CD8-positive, alpha-beta memory T cell (primary cell): ENCODE data around the gene ZNF613. TPM values are rescaled to one million over a fixed set of nuclear protein-coding genes. Genes with fewer than 3 reads are reported as not detected.
"Not testable (repeated sequence)": the region's sequence is repeated elsewhere in the genome, so short reads cannot be mapped to it uniquely, and the experiment has no call there.

Experiments
- CTCF ChIA-PET: fragments of 350-600 bp; sonication (Branson Sonifier 250); formaldehyde crosslinking; loops from one replicate; lab custom pipeline; 2021; ENCODE audit warnings: antibody characterized with exemption; lab: Charles Lee
- POLR2A ChIA-PET: fragments of 350-600 bp; sonication (Branson Sonifier 250); formaldehyde crosslinking; loops from one replicate; lab custom pipeline; 2021; ENCODE audit warnings: antibody characterized with exemption; lab: Charles Lee
- DNase-seq, 5 donors: peaks; one replicate each; pipeline versions ENCODE4 v3.0.0 to v3.0.0-alpha.2; 2020 to 2022; ENCODE audit warnings: mixed read lengths in 1 of 5
- H3K27ac ChIP-seq: one replicate; pipeline ENCODE4 v1.7.0; 2013; ENCODE audit warnings: low read depth, mild to moderate bottlenecking, low read length, moderate library complexity
- H3K27me3 ChIP-seq: 2 replicates; pipeline ENCODE4 v1.7.0; 2013; ENCODE audit warnings: low read length, mild to moderate bottlenecking; ENCODE audit not compliant: insufficient read depth, poor library complexity, severe bottlenecking
- H3K36me3 ChIP-seq: 2 replicates; pipeline ENCODE4 v1.7.0; 2013; ENCODE audit warnings: mild to moderate bottlenecking, low read length, moderate library complexity; ENCODE audit not compliant: insufficient read depth
- H3K4me1 ChIP-seq: 2 replicates; pipeline ENCODE4 v1.7.0; 2013; ENCODE audit warnings: mild to moderate bottlenecking, low read length, moderate library complexity; ENCODE audit not compliant: insufficient read depth
- H3K4me3 ChIP-seq: 2 replicates; pipeline ENCODE4 v1.7.0; 2013; ENCODE audit warnings: mild to moderate bottlenecking, low read length
- H3K9me3 ChIP-seq: 2 replicates; pipeline ENCODE4 v1.7.0; 2013; ENCODE audit warnings: mild to moderate bottlenecking, low read length
- H3K27ac Mint-ChIP-seq, 8 donors: one replicate each; pipeline ENCODE4 v1.8.0; 2020 to 2021; ENCODE audit warnings: mixed read lengths in 8 of 8, mild to moderate bottlenecking in 6 of 8, inconsistent platforms in 3 of 8, moderate library complexity in 3 of 8
- H3K27me3 Mint-ChIP-seq, 2 donors: one replicate each; pipeline ENCODE4 v1.8.0; 2020 to 2021; ENCODE audit warnings: mixed read lengths in 2 of 2, mild to moderate bottlenecking in 1 of 2, moderate library complexity in 1 of 2
- H3K36me3 Mint-ChIP-seq, 3 donors: one replicate each; pipeline ENCODE4 v1.8.0; 2020 to 2021; ENCODE audit warnings: mixed read lengths in 3 of 3, inconsistent platforms in 1 of 3, mild to moderate bottlenecking in 1 of 3
- H3K4me1 Mint-ChIP-seq, 3 donors: one replicate each; pipeline ENCODE4 v1.8.0; 2020 to 2021; ENCODE audit warnings: mixed read lengths in 3 of 3, inconsistent platforms in 1 of 3, mild to moderate bottlenecking in 1 of 3
- H3K4me3 Mint-ChIP-seq, 7 donors: one replicate each; pipeline ENCODE4 v1.8.0; 2020 to 2021; ENCODE audit warnings: mixed read lengths in 7 of 7, mild to moderate bottlenecking in 6 of 7, moderate library complexity in 4 of 7, inconsistent platforms in 2 of 7
- H3K9me3 Mint-ChIP-seq, 5 donors: one replicate each; pipeline ENCODE4 v1.8.0; 2020 to 2022; ENCODE audit warnings: mixed read lengths in 5 of 5, mild to moderate bottlenecking in 3 of 5, moderate library complexity in 2 of 5, inconsistent platforms in 1 of 5
- polyA plus RNA-seq: library from polyadenylated mRNA; unstranded; fragments of 300-500 nt; fragmentation: Illumina TruSeq; gene quantifications from one replicate; pipeline ENCODE4 v1.2.3, GENCODE V29; 2021
- total RNA-seq, 2 experiments: library from RNA; stranded (reverse); gene quantifications; one replicate each; pipeline ENCODE4 v1.2.3, GENCODE V29; 2021

ZNF613 gene
- total and polyA plus RNA-seq, 3 experiments from 2014 or later, result 3.5 to 4.6 (median 3.5) TPM

DNA sequence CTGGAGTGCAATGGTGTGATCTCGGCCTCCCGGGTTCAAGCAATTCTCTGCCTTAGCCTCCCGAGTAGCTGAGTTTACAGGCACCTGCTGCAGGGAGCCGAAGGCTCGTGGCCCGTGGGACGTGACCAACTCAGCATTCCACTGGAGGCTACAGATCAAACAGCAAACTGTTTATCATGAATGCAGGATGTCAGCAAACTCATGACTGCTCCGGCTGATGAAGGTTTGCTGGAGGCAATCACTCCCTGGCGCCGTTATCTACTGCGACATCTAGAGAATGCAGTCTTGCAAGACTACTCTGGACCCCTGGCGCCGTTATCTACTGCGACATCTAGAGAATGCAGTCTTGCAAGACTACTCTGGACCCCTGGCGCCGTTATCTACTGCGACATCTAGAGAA, 48.5 kb downstream of the ZNF613 start:
- Histone ChIP-seq H3K36me3 (peaks cover 52% of the 10 kb centered on the region), H3K9me3 (peaks cover 84% of the 10 kb centered on the region)
- H3K4me3 ChIP-seq, H3K27me3 ChIP-seq, CTCF ChIA-PET, H3K27ac Mint-ChIP-seq, H3K4me3 Mint-ChIP-seq, H3K27ac ChIP-seq, DNase-seq, H3K4me1 ChIP-seq, H3K27me3 Mint-ChIP-seq, POLR2A ChIA-PET: not testable (repeated sequence)
- H3K36me3 Mint-ChIP-seq, result peaks cover 64 to 96% (median 94%) of the 10 kb centered on the region in 3 donors
- H3K9me3 Mint-ChIP-seq, result peaks cover 62 to 97% (median 91%) of the 10 kb centered on the region in 5 donors
- peaks cover 5 to 16% (median 8%) of the 10 kb centered on the region in 3 donors for H3K4me1 Mint-ChIP-seq

DNA sequence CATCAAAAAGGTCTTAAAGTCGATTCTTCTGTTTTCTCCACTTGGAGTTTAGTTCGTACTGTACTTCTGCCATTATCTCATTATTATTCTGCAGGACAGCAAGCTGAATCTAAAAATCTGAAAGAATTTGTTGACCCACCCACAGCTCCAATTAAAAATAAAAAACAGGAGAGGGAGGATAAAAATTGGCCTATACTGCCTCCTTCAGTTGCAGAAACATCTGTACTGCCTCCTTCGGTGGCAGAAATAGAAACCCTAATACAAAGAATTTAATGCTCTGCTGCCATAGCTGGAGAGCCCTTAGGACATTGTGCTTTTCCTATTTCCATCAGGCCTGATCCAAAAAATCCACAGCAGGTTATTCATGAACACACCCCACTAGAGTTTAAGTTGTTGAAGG, 49.6 kb downstream of the ZNF613 start:
- Histone ChIP-seq H3K27me3 (no peaks in the 10 kb centered on the region), H3K27ac (no peak overlapping the region), H3K36me3 (peaks cover 41% of the 10 kb centered on the region), H3K9me3 (peaks cover 74% of the 10 kb centered on the region), H3K4me3 (no peak overlapping the region), H3K4me1 (no peaks in the 10 kb centered on the region)
- no peak for DNase-seq
- Mint-ChIP-seq H3K9me3 (peaks cover 59 to 97% (median 91%) of the 10 kb centered on the region in 5 donors), H3K27me3 (no peaks in the 10 kb centered on the region), H3K4me3 (no peak overlapping the region), H3K27ac (no peak overlapping the region), H3K4me1 (peaks cover 7 to 19% (median 8%) of the 10 kb centered on the region in 3 donors), H3K36me3 (peaks cover 59 to 95% (median 94%) of the 10 kb centered on the region in 3 donors)
- POLR2A ChIA-PET, result no interaction called here
- CTCF ChIA-PET, result no interaction called here

DNA sequence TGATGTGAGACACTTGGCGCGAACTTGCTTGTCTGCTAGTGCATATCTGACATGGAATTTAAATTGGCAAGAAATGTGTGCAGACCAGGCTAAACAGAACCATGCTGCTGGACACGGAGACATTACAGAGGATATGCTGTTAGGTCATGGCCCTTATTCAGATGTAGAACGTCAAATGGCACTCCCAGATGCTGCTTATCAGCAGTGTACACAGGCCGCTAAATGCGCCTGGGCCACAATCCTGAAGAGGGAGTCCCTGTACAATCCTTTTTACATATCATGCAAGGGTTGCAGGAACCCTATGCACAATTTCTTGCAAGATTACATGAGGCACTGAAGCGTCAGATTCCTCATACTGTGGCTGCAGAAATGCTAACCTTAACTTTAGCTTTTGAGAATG, 50.1 kb downstream of the ZNF613 start:
- CTCF ChIA-PET, result no interaction called here
- H3K4me1 Mint-ChIP-seq, result peaks cover 7 to 19% (median 8%) of the 10 kb centered on the region in 3 donors
- Histone ChIP-seq H3K4me3 (no peak overlapping the region), H3K36me3 (peaks cover 36% of the 10 kb centered on the region), H3K4me1 (no peaks in the 10 kb centered on the region), H3K9me3 (peaks cover 73% of the 10 kb centered on the region), H3K27me3 (no peaks in the 10 kb centered on the region), H3K27ac (no peak overlapping the region)
- peaks cover 60 to 93% (median 90%) of the 10 kb centered on the region in 5 donors for H3K9me3 Mint-ChIP-seq
- POLR2A ChIA-PET, result no interaction called here
- DNase-seq, result no peak
- H3K4me3 Mint-ChIP-seq, result no peak overlapping the region
- no peaks in the 10 kb centered on the region for H3K27me3 Mint-ChIP-seq
- H3K27ac Mint-ChIP-seq, result no peak overlapping the region
- peaks cover 59 to 93% (median 93%) of the 10 kb centered on the region in 3 donors for H3K36me3 Mint-ChIP-seq

DNA sequence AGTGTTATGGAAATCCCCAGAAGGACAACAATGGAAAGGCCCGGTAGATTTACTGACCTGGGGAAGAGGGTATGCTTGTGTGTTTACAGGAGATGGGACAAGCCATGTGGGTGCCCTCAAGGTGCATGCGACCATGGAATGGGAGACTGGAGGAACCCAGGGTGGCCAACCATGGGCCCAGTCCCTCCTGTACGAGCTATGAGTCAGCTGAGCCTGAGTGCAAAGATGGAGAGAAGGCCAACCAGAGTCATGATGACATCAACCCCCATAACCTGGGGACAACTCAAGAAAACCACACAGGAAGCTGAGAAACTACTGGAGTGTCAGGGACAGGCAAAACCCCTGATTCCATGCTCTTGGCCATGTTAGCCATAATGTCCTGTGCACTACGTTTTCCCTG, 51.6 kb downstream of the ZNF613 start:
- H3K4me1 ChIP-seq, result no peaks in the 10 kb centered on the region
- Mint-ChIP-seq H3K36me3 (peaks cover 59 to 92% (median 91%) of the 10 kb centered on the region in 3 donors), H3K27me3 (no peaks in the 10 kb centered on the region), H3K9me3 (peaks cover 65 to 93% (median 90%) of the 10 kb centered on the region in 5 donors), H3K4me3 (no peak overlapping the region), H3K4me1 (peaks cover 13 to 29% (median 15%) of the 10 kb centered on the region in 3 donors), H3K27ac (peak overlapping the region in 1 of 8 donors; percentile 17)
- peaks cover 74% of the 10 kb centered on the region for H3K9me3 ChIP-seq
- H3K27ac ChIP-seq, result no peak overlapping the region
- H3K27me3 ChIP-seq, result no peaks in the 10 kb centered on the region
- H3K36me3 ChIP-seq, result peaks cover 30% of the 10 kb centered on the region
- no peak for DNase-seq
- ChIA-PET POLR2A (no interaction called here), CTCF (no interaction called here)
- H3K4me3 ChIP-seq, result no peak overlapping the region

DNA sequence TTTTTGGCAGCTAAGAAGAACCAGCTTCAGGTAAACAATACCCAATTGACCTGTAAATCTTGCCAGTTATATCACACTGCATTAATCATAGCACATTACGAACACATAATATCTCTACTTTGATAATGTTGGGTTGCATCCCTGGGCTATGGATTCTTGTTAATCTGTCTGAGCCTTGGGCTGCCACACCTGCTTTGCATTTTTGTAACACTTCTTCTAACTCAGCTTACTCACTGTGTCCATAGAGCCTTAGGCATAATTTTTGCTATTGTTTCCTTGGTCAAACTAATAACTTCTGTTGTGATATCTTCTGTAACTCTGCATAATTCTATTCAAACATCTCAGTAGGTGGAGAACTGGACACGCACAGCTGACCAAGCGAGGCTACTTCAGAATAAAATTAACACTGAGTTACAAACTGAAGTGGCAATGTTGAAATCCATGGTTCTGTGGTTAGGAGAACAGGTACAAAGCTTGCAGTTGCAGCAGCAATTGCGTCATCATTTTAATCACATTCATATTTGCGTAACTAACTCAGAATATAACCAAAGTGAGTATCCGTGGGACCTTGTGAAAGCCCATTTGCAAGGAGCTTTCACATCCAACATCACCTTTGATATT, 53.0 kb downstream of the ZNF613 start:
- no peak overlapping the region for H3K4me3 Mint-ChIP-seq
- Histone ChIP-seq H3K9me3 (peaks cover 63% of the 10 kb centered on the region), H3K4me3 (peak overlapping the region; percentile 18), H3K4me1 (peaks cover 2% of the 10 kb centered on the region), H3K27ac (no peak overlapping the region), H3K36me3 (peaks cover 20% of the 10 kb centered on the region), H3K27me3 (no peaks in the 10 kb centered on the region)
- CTCF ChIA-PET, result no interaction called here
- POLR2A ChIA-PET, result interaction anchor here (0.7 kb wide), 1 partner anchor 48 kb away, joined by 3 read pairs; no protein-coding TSS in a partner anchor
- H3K27me3 Mint-ChIP-seq, result no peaks in the 10 kb centered on the region
- H3K4me1 Mint-ChIP-seq, result peaks cover 16 to 38% (median 20%) of the 10 kb centered on the region in 3 donors
- H3K9me3 Mint-ChIP-seq, result peaks cover 63 to 89% (median 88%) of the 10 kb centered on the region in 5 donors
- DNase-seq, result no peak
- H3K36me3 Mint-ChIP-seq, result peaks cover 51 to 88% (median 87%) of the 10 kb centered on the region in 3 donors
- H3K27ac Mint-ChIP-seq, result no peak overlapping the region

DNA sequence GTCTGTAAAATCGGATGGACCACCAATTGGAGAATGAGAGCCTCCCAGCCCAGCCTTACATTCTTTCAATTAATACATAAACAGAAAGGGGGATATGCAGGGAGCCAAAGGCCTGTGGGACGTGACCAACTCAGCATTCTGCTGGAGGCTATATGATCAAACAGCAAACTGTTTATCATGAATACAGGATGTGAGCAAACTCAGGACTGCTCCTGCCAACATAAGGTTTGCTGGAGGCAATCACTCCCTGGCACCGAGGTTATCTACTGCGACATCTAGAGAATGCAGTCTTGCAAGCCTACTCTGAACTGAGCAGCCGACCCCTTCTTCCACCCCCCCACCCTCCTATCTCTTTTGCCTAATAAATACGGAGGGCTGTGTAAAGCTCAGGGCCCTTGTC, 53.7 kb downstream of the ZNF613 start:
- Histone ChIP-seq H3K36me3 (peaks cover 20% of the 10 kb centered on the region), H3K9me3 (peaks cover 64% of the 10 kb centered on the region)
- peak overlapping the region in 1 of 7 donors; percentile 36 for H3K4me3 Mint-ChIP-seq
- H3K4me3 ChIP-seq, H3K4me1 ChIP-seq, DNase-seq, H3K27ac ChIP-seq, H3K27ac Mint-ChIP-seq, H3K27me3 ChIP-seq, CTCF ChIA-PET, H3K27me3 Mint-ChIP-seq: not testable (repeated sequence)
- POLR2A ChIA-PET, result interaction anchor here (0.7 kb wide), 1 partner anchor 49 kb away, joined by 3 read pairs; no protein-coding TSS in a partner anchor
- peaks cover 66 to 90% (median 87%) of the 10 kb centered on the region in 5 donors for H3K9me3 Mint-ChIP-seq
- H3K4me1 Mint-ChIP-seq, result peaks cover 19 to 42% (median 24%) of the 10 kb centered on the region in 3 donors
- H3K36me3 Mint-ChIP-seq, result peaks cover 53 to 87% (median 86%) of the 10 kb centered on the region in 3 donors

DNA sequence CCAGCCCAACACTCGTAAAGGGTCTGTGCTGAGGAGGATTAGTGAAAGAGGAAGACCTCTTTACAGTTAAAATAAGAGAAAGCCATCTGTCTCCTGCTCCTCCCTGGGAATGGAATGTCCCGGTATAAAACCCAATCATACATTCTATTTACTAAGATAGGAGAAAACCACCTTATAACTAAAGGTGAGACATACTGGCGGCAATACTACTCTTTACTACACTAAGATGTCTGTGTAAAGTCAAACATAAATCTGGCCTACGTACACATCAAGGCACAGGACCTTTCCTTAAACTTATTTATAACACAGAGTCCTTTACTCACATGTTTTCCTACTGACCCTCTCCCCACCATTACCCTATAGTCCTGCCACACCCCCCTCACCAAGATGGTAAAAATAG, 56.1 kb downstream of the ZNF613 start:
- no peak overlapping the region for H3K27ac ChIP-seq
- peaks cover 50% of the 10 kb centered on the region for H3K9me3 ChIP-seq
- Mint-ChIP-seq H3K4me1 (peaks cover 23 to 55% (median 35%) of the 10 kb centered on the region in 3 donors), H3K27ac (no peak overlapping the region), H3K4me3 (no peak overlapping the region), H3K27me3 (no peaks in the 10 kb centered on the region), H3K9me3 (peaks cover 52 to 84% (median 79%) of the 10 kb centered on the region in 5 donors), H3K36me3 (peaks cover 42 to 78% (median 77%) of the 10 kb centered on the region in 3 donors)
- ChIA-PET CTCF (no interaction called here), POLR2A (no interaction called here)
- H3K4me3 ChIP-seq, result no peak overlapping the region
- H3K4me1 ChIP-seq, result peaks cover 12% of the 10 kb centered on the region
- no peaks in the 10 kb centered on the region for H3K27me3 ChIP-seq
- peaks cover 20% of the 10 kb centered on the region for H3K36me3 ChIP-seq
- no peak for DNase-seq
